Naive thymus-derived CD8-positive, alpha-beta T cell (primary cell): ENCODE data around the gene PLAGL2. TPM values are rescaled to one million over a fixed set of nuclear protein-coding genes. Genes with fewer than 3 reads are reported as not detected.

Source experiments
- ATAC-seq, 2 donors: fragments of 150-1000 bp; cut with Tn5 transposase in 1 of 2; sonication (Bioruptor Pico), chemical (Tn5 transposase) in 1 of 2; 1 replicate in 1 of 2; 2 replicates in 1 of 2; pipeline ENCODE4 v1.10.0; 2021; ENCODE audit warnings: mild to moderate bottlenecking in 2 of 2, moderate library complexity in 2 of 2
- POLR2A ChIA-PET: fragments of 350-600 bp; sonication (Branson Sonifier 250); formaldehyde crosslinking; loops from one replicate; lab custom pipeline; 2021; ENCODE audit warnings: antibody characterized with exemption; lab: Charles Lee
- DNase-seq, 10 donors: peaks; one replicate each; pipeline versions ENCODE4 v3.0.0 to v3.0.0-alpha.2; 2020 to 2022
- H3K27ac Mint-ChIP-seq, 10 donors: one replicate each; pipeline ENCODE4 v1.8.0; 2020 to 2022; ENCODE audit warnings: mild to moderate bottlenecking in 10 of 10, mixed read lengths in 10 of 10, moderate library complexity in 4 of 10, inconsistent platforms in 1 of 10
- H3K27me3 Mint-ChIP-seq, 5 donors: one replicate each; pipeline ENCODE4 v1.8.0; 2021 to 2022; ENCODE audit warnings: mixed read lengths in 5 of 5
- H3K36me3 Mint-ChIP-seq, 3 donors: one replicate each; pipeline ENCODE4 v1.8.0; 2020 to 2022; ENCODE audit warnings: mixed read lengths in 3 of 3, mild to moderate bottlenecking in 2 of 3, inconsistent platforms in 1 of 3
- H3K4me1 Mint-ChIP-seq, 4 donors: one replicate each; pipeline ENCODE4 v1.8.0; 2021 to 2022; ENCODE audit warnings: mixed read lengths in 4 of 4
- H3K4me3 Mint-ChIP-seq, 10 donors: one replicate each; pipeline ENCODE4 v1.8.0; 2020 to 2022; ENCODE audit warnings: mild to moderate bottlenecking in 10 of 10, mixed read lengths in 10 of 10, moderate library complexity in 6 of 10, inconsistent platforms in 1 of 10
- H3K9me3 Mint-ChIP-seq, 9 donors: one replicate each; pipeline ENCODE4 v1.8.0; 2020 to 2022; ENCODE audit warnings: mixed read lengths in 9 of 9, mild to moderate bottlenecking in 3 of 9, inconsistent platforms in 1 of 9, moderate library complexity in 1 of 9
- polyA plus RNA-seq, 3 donors: library from polyadenylated mRNA; unstranded; fragments of 300-500 nt; fragmentation: Illumina TruSeq; gene quantifications; one replicate each; pipeline ENCODE4 v1.2.3, GENCODE V29; 2021
- total RNA-seq, 8 experiments: library from RNA in 2 of 8; stranded (reverse) in 2 of 8; gene quantifications; one replicate each; pipeline ENCODE4 v1.2.3 and lab custom pipeline; 2021 to 2026

The PLAGL2 gene
- total and polyA plus RNA-seq, 5 experiments from 2014 or later: 1.2 to 14.5 (median 4.2) TPM

DNA sequence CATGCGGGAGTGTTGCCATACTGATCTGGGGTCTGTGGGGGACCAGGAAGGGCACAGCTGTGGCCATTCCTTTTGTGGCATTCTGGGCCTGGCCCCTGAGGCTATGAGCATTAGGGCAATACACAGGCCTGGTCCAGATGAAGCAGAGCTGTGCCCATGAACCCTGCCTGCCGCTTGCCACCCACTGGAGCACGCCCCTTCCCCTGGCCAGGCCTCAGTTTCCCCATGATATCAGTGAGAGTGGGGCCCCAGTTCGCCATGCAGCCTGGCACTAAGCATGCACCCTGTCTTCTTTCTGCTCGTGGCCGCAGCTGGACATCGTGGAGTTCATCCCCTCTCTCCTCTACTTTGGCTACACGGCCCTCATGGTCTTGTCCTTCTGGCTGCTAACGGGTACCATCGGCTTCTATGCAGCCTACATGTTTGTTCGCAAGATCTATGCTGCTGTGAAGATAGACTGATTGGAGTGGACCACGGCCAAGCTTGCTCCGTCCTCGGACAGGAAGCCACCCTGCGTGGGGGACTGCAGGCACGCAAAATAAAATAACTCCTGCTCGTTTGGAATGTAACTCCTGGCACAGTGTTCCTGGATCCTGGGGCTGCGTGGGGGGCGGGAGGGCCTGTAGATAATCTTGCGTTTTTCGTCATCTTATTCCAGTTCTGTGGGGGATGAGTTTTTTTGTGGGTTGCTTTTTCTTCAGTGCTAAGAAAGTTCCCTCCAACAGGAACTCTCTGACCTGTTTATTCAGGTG is 42.4 kb downstream of the PLAGL2 start:
- H3K27me3 Mint-ChIP-seq: no peaks in the 10 kb centered on the region
- no peak overlapping the region for H3K4me3 Mint-ChIP-seq
- H3K27ac Mint-ChIP-seq: peak overlapping the region in 5 of 10 donors; percentile 20 to 68 (median 34)
- POLR2A ChIA-PET: no interaction called here
- ATAC-seq (no peak), DNase-seq (no peak)
- peaks cover 5 to 70% (median 24%) of the 10 kb centered on the region in 3 donors for H3K36me3 Mint-ChIP-seq
- no peaks in the 10 kb centered on the region for H3K9me3 Mint-ChIP-seq
- peaks cover 0 to under 1% (median 0%) of the 10 kb centered on the region in 4 donors for H3K4me1 Mint-ChIP-seq

DNA sequence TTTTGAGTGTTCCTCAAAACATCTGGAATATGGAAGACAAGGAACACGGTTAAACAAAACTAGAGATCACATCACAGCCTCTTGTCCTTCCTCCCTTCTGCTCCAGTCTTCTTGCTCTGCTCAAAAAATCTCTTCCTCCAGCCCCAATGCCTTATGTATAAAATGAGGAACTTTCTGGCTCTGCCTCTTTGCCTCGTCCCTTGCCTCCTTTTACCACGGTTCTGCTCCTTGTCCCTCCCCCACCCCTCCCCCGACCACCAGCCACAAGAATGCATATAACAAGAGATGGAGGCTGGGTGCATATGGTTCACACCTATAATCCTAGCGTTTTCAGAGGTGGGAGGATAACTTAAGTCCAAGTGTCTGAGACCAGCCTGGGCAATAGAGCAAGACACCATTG is 43.6 kb downstream of the PLAGL2 start:
- POLR2A ChIA-PET: no interaction called here
- H3K36me3 Mint-ChIP-seq: peaks cover 5 to 81% (median 26%) of the 10 kb centered on the region in 3 donors
- no peak overlapping the region for H3K4me3 Mint-ChIP-seq
- no peaks in the 10 kb centered on the region for H3K27me3 Mint-ChIP-seq
- H3K27ac Mint-ChIP-seq: peak overlapping the region in 1 of 10 donors; percentile 32
- H3K4me1 Mint-ChIP-seq: no peaks in the 10 kb centered on the region
- no peaks in the 10 kb centered on the region for H3K9me3 Mint-ChIP-seq
- DNase-seq (no peak), ATAC-seq (no peak)

DNA sequence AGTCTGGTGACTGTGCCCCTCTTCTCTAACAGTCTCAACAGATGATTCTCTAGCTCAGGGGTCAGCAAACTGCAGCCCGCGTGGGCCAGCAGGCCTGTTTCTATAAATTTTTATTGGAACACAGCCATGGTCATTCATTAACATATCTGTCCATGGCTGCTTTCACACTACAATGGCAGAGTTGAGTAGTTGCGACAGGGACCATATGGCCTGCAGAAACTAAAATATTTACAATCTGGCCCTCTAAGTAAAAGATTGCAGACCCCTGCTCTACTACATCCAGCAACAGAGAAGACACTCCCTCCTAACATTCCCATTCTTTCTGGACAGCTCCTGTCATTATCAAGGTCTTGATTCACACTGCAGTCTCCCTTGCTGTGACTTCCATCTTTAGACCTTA is 45.2 kb downstream of the PLAGL2 start:
- Mint-ChIP-seq H3K4me3 (no peak overlapping the region), H3K36me3 (peaks cover 5 to 93% (median 28%) of the 10 kb centered on the region in 3 donors), H3K9me3 (no peaks in the 10 kb centered on the region)

GRCh38 chr20:32160341-32160740 is 47.2 kb downstream of the PLAGL2 start:
- H3K36me3 Mint-ChIP-seq: peaks cover 5 to 86% (median 23%) of the 10 kb centered on the region in 3 donors
- no peaks in the 10 kb centered on the region for H3K27me3 Mint-ChIP-seq
- H3K4me1 Mint-ChIP-seq: peaks cover 0 to 2% (median under 1%) of the 10 kb centered on the region in 4 donors
- ATAC-seq (no peak), DNase-seq (no peak)
- peak overlapping the region in 1 of 10 donors; percentile 5 for H3K27ac Mint-ChIP-seq
- H3K9me3 Mint-ChIP-seq: no peaks in the 10 kb centered on the region
- no peak overlapping the region for H3K4me3 Mint-ChIP-seq
- POLR2A ChIA-PET: no interaction called here

More for the DNA sequence above, 45.2 kb downstream of the PLAGL2 start:
- DNase-seq (no peak), ATAC-seq (no peak)
- POLR2A ChIA-PET: no interaction called here
- H3K4me1 Mint-ChIP-seq: no peaks in the 10 kb centered on the region
- H3K27me3 Mint-ChIP-seq: no peaks in the 10 kb centered on the region
- H3K27ac Mint-ChIP-seq: peak overlapping the region in 4 of 10 donors; percentile 1 to 66 (median 39)

DNA sequence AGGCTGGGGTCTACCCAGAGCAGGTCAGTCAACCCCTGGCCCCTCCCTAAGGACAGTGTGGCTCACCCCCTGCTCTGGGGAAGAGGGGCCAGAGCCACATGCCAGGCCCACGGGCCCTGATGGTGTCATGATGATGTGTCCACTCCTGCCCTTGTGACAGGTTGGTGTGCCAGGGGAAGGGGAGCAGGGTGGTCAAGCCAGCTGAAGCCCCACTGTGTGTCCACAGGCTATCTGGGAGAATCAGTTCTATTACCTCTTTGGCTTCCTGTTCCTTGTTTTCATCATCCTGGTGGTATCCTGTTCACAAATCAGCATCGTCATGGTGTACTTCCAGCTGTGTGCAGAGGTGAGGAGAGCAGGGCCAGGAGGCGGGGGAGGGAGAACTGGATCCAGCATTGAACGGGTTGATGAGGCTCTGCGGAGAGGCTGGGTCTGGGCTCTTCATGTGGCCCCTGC is 47.7 kb downstream of the PLAGL2 start:
- no peak for DNase-seq
- ATAC-seq: no peak
- H3K4me3 Mint-ChIP-seq: no peak overlapping the region
- peak overlapping the region in 1 of 10 donors; percentile 33 for H3K27ac Mint-ChIP-seq
- H3K4me1 Mint-ChIP-seq: peaks cover 0 to 7% (median 3%) of the 10 kb centered on the region in 4 donors
- POLR2A ChIA-PET: no interaction called here
- no peaks in the 10 kb centered on the region for H3K27me3 Mint-ChIP-seq
- no peaks in the 10 kb centered on the region for H3K9me3 Mint-ChIP-seq
- peaks cover 5 to 86% (median 20%) of the 10 kb centered on the region in 3 donors for H3K36me3 Mint-ChIP-seq

DNA sequence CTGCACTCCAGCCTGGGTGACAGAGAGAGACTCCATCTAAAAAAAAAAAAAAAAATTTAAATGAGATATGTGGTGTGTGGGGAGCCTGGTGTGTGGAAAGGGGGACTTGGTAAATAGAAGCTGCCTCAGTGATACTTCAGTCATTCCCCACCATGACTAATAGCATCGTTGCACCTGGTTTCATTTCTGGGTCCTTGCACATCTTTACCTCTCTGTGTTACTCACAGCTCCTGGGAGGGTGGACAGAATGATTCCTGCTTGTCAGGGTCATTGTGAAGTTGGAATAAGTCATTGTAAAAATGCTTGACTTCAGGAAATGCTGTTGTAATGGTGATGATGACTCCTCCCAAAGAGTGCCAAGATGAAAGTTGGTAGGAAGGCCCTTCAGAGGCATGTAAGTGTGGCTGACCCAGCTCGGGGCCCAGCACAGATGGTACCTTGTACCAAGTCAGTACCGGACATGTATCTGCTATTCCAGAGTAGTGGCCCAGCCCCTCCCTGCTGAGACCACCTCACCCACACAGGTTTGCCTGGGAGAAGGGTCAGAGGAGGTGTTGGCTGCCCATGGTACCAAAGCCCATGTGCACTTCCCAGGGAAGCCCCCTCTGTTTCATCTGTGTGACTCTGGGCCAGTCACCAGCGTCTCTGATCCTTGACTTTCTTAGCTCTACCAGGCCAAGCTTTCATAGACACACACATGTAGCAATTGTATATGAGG is 48.4 kb downstream of the PLAGL2 start:
- peaks cover 0 to 9% (median 3%) of the 10 kb centered on the region in 4 donors for H3K4me1 Mint-ChIP-seq
- no peaks in the 10 kb centered on the region for H3K27me3 Mint-ChIP-seq
- no peak overlapping the region for H3K4me3 Mint-ChIP-seq
- POLR2A ChIA-PET: no interaction called here
- ATAC-seq: no peak
- H3K36me3 Mint-ChIP-seq: peaks cover 5 to 86% (median 19%) of the 10 kb centered on the region in 3 donors
- DNase-seq: no peak
- H3K27ac Mint-ChIP-seq: peak overlapping the region in 1 of 10 donors; percentile 46
- H3K9me3 Mint-ChIP-seq: no peaks in the 10 kb centered on the region

DNA sequence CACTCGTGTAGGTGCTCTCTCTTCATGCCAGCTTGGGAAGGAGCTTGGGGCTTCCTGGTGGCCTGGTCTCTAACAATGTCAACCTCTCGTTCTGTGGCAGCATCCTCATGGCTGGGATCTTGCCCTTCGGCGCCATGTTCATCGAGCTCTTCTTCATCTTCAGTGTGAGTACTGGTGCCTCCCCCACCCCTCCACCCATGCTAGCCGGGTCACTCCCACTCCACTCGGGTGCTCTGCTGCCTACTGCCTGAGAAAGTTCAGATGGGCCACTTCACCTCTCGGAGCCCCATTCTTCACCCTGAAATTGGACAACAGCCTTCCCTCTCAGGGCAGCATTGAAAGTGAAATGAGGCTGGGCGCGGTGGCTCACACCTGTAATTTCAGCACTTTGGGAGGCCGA is 49.2 kb downstream of the PLAGL2 start:
- no peak for ATAC-seq
- DNase-seq: no peak
- Mint-ChIP-seq H3K36me3 (peaks cover 5 to 87% (median 16%) of the 10 kb centered on the region in 3 donors), H3K9me3 (no peaks in the 10 kb centered on the region), H3K27ac (peak overlapping the region in 2 of 10 donors; percentile 46 to 71), H3K27me3 (no peaks in the 10 kb centered on the region), H3K4me1 (peaks cover 0 to 9% (median 3%) of the 10 kb centered on the region in 4 donors), H3K4me3 (no peak overlapping the region)
- POLR2A ChIA-PET: no interaction called here

DNA sequence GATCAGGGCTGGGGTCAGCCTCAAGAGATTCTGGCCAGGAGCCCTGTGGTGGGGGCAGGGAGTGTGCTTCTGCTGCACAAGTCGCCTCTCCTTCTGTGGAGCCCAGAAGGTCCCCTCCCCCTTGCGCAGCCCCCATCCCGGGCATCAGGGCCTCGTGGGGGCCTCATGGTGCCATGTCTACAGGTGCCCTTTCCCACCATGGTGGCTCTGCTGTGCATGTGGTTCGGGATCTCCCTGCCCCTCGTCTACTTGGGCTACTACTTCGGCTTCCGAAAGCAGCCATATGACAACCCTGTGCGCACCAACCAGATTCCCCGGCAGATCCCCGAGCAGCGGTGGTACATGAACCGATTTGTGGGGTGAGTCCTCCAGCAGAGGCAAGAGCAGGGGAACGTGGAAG is 49.9 kb downstream of the PLAGL2 start:
- DNase-seq: no peak
- POLR2A ChIA-PET: no interaction called here
- H3K27me3 Mint-ChIP-seq: no peaks in the 10 kb centered on the region
- no peak overlapping the region for H3K4me3 Mint-ChIP-seq
- peak overlapping the region in 2 of 10 donors; percentile 32 to 61 for H3K27ac Mint-ChIP-seq
- H3K36me3 Mint-ChIP-seq: peaks cover 3 to 88% (median 19%) of the 10 kb centered on the region in 3 donors
- peaks cover 0 to 9% (median 3%) of the 10 kb centered on the region in 4 donors for H3K4me1 Mint-ChIP-seq
- H3K9me3 Mint-ChIP-seq: no peaks in the 10 kb centered on the region
- no peak for ATAC-seq

GRCh38 chr20:32155017-32155981 is 52.2 kb downstream of the PLAGL2 start:
- ATAC-seq: peak in 1 of 2 donors; percentile 36
- peaks cover 0 to 88% (median 15%) of the 10 kb centered on the region in 3 donors for H3K36me3 Mint-ChIP-seq
- H3K27me3 Mint-ChIP-seq: no peaks in the 10 kb centered on the region
- H3K4me3 Mint-ChIP-seq: no peak overlapping the region
- POLR2A ChIA-PET: no interaction called here
- no peaks in the 10 kb centered on the region for H3K9me3 Mint-ChIP-seq
- H3K27ac Mint-ChIP-seq: peak overlapping the region in 9 of 10 donors; percentile 19 to 90 (median 75)
- peaks cover 0 to 9% (median 5%) of the 10 kb centered on the region in 4 donors for H3K4me1 Mint-ChIP-seq
- DNase-seq: peak in 3 of 10 donors; percentile 5 to 11 (median 11)

GRCh38 chr20:32153771-32154170 is 53.8 kb downstream of the PLAGL2 start:
- POLR2A ChIA-PET: no interaction called here
- H3K27me3 Mint-ChIP-seq: no peaks in the 10 kb centered on the region
- peaks cover 0 to 85% (median 15%) of the 10 kb centered on the region in 3 donors for H3K36me3 Mint-ChIP-seq
- DNase-seq (no peak), ATAC-seq (no peak)
- peak overlapping the region in 2 of 10 donors; percentile 15 to 44 for H3K27ac Mint-ChIP-seq
- H3K4me3 Mint-ChIP-seq: no peak overlapping the region
- H3K4me1 Mint-ChIP-seq: peaks cover 0 to 9% (median 5%) of the 10 kb centered on the region in 4 donors
- H3K9me3 Mint-ChIP-seq: no peaks in the 10 kb centered on the region

DNA sequence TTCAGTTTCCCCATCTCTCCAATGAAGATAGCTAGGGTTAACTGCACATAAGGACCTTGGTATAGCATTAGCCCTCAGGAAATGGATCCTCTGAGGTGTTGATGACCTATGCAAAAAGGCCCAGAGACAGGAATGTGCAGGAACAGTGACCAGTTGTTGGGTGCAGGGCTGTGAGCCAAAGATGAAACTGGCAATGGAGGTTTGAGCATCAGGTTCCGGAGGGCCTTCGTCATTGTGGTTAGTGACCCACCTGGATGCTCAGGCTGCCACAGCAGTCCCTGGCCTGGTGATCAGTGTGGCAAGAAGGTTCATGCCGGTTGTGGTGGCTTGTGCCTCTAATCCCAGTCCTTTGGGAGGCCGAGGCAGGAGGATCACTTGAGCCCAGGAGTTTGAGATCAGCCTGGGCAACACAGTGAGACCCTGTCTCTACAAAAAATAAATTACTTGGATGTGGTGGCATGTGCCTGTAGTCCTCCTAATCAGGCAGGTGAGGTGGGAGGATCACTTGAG is 54.3 kb downstream of the PLAGL2 start:
- H3K27me3 Mint-ChIP-seq: no peaks in the 10 kb centered on the region
- ATAC-seq (no peak), DNase-seq (no peak)
- H3K36me3 Mint-ChIP-seq: peaks cover 0 to 83% (median 15%) of the 10 kb centered on the region in 3 donors
- H3K4me3 Mint-ChIP-seq: no peak overlapping the region
- peaks cover 0 to 9% (median 5%) of the 10 kb centered on the region in 4 donors for H3K4me1 Mint-ChIP-seq
- peak overlapping the region in 1 of 10 donors; percentile 88 for H3K27ac Mint-ChIP-seq
- no peaks in the 10 kb centered on the region for H3K9me3 Mint-ChIP-seq
- POLR2A ChIA-PET: no interaction called here
